HUES64 (cell line): ENCODE results near the gene THBD.

ENCODE experiments used
- H3K27ac ChIP-seq: 2 replicates; pipeline ENCODE4 v1.7.0; 2013; ENCODE audit warnings: low read depth, low read length, inconsistent platforms
- H3K27me3 ChIP-seq: 2 replicates; pipeline ENCODE4 v1.6.1; 2013; ENCODE audit warnings: mild to moderate bottlenecking, low read length; ENCODE audit not compliant: insufficient read depth
- H3K36me3 ChIP-seq: 2 replicates; pipeline ENCODE4 v1.6.1; 2013; ENCODE audit warnings: mild to moderate bottlenecking, low read length; ENCODE audit not compliant: insufficient read depth
- H3K4me1 ChIP-seq: 2 replicates; pipeline ENCODE4 v1.6.1; 2013; ENCODE audit warnings: mild to moderate bottlenecking, low read length, moderate library complexity; ENCODE audit not compliant: insufficient read depth
- H3K4me3 ChIP-seq: 2 replicates; pipeline ENCODE4 v1.5.1; 2013; ENCODE audit warnings: mild to moderate bottlenecking, low read length, moderate library complexity
- H3K9ac ChIP-seq: 2 replicates; pipeline ENCODE4 v1.6.1; 2013; ENCODE audit warnings: mild to moderate bottlenecking, low read depth, low read length
- H3K9me3 ChIP-seq: 2 replicates; pipeline ENCODE4 v1.6.1; 2013; ENCODE audit warnings: low read depth, low read length; ENCODE audit not compliant: insufficient read depth
- WGBS: fragments of 150-250, 120-280 bp; methylation state at CpG from one replicate; pipeline ENCODE4 v1.1.7; 2013; ENCODE audit warnings: missing lambda C conversion rate; 5-methylcytosine and 5-hydroxymethylcytosine counted together

The THBD gene

DNA sequence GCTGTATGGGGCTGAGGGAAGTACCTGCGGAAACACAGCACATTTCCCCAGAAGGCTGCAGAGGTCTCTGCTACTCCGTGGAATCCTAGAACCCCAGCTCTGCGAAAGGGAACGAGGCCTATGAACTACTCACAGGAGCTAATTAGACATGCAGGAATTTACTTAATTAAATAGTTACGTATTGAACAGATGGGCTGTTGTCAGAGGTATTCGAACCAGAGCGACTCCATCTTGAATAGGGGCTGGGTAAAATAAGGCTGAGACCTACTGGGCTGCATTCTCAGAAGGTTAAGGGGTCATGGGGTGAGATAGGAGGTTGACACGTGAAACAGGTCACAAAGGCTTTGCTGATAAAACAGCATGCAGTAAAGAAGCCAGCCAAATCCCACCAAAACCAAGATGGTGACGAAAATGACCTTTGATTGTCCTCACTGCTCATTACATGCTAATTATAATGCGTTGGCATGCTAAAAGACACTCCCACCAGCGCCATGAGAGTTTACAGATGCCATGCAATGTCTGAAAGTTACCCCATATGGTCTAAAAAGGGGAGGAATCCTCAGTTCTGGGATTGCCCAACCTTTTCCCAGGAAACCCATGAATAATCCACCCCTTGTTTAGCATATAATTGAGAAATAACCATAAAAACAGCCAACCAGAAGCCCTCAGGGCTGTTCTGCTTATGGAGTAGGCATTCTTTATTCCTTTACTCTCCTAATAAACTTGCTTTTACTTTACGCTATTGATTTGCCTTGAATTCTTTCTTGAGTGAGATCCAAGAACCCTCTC lies 29.0 kb downstream of the THBD start:
- Histone ChIP-seq H3K4me3 (no peak overlapping the region), H3K36me3 (no peaks in the 10 kb centered on the region), H3K9me3 (no peaks in the 10 kb centered on the region), H3K27me3 (no peaks in the 10 kb centered on the region), H3K4me1 (no peaks in the 10 kb centered on the region), H3K27ac (no peak overlapping the region), H3K9ac (no peak overlapping the region)
- 87% methylated on average over 12 of the region's 12 CpGs for WGBS

DNA sequence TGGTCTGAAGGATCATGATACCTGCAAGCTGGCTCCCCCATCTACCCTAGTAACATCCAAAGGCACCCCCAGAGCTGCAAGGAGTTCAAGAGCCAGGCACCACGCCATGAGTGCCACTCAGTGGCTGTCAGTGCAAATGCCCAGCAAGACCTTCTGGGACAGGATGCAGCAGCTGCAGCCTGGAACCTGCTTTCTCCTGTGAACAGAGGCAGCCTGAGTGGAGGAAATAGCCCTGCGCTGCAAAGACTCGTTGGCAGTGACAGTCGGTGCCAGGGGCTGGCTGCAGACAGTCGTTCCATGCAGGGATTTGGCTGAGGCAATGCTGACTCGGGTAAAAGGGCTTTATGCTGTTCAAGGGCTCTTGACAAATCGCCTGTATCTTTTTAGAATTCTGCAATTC lies 30.1 kb downstream of the THBD start:
- Histone ChIP-seq H3K9me3 (0 out of 2 replicates have a peak, but pooled peaks cover 2% of the 10 kb centered on the region), H3K27me3 (no peaks in the 10 kb centered on the region), H3K9ac (no peak overlapping the region), H3K4me1 (no peaks in the 10 kb centered on the region), H3K27ac (no peak overlapping the region), H3K4me3 (no peak overlapping the region), H3K36me3 (no peaks in the 10 kb centered on the region)
- 91% methylated on average over 7 of the region's 7 CpGs for WGBS

DNA sequence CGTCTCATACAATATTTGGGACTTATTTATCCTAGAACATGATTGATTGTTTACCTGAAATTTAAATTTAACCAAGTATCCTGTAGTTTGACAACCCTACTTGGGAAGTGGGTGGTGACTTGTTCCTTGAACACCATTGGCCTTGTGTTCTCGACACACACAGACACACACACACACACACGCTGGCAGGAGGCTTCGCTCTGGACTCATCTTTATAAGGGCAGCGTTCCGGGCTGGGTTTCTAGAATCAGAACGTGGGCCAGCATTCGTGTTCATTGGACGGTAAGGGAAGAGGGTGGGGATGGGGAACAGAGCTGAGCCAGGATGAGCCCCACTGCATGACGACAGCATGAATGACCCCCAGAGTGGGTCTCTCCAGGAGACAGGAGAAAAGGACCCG lies 30.5 kb downstream of the THBD start:
- Histone ChIP-seq H3K9ac (no peak overlapping the region), H3K4me1 (no peaks in the 10 kb centered on the region), H3K27me3 (no peaks in the 10 kb centered on the region), H3K36me3 (no peaks in the 10 kb centered on the region), H3K4me3 (no peak overlapping the region), H3K27ac (no peak overlapping the region), H3K9me3 (0 out of 2 replicates have a peak, but pooled peaks cover 2% of the 10 kb centered on the region)
- WGBS, result 92% methylated on average over 10 of the region's 11 CpGs

DNA sequence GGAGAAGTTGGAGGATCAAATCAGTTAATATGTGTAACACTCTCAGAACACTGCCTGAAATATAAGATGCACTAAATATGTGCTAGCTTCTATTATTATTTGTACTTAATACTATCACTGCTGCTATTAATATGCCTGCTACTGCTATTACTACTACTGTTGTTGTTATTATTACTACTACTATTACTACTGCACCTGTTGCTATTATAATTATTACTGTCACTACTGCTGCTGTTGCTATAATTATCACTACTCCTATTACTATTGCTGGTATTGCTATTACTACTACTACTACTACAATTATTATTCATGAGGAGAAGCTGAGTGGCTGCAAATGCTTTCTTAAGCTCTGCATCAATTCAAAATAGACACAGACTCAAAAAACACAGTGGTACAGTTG lies 31.0 kb downstream of the THBD start:
- Histone ChIP-seq H3K4me3 (no peak overlapping the region), H3K36me3 (no peaks in the 10 kb centered on the region), H3K27ac (no peak overlapping the region), H3K27me3 (no peaks in the 10 kb centered on the region), H3K9ac (no peak overlapping the region), H3K9me3 (0 out of 2 replicates have a peak, but pooled peaks cover 2% of the 10 kb centered on the region), H3K4me1 (no peaks in the 10 kb centered on the region)

DNA sequence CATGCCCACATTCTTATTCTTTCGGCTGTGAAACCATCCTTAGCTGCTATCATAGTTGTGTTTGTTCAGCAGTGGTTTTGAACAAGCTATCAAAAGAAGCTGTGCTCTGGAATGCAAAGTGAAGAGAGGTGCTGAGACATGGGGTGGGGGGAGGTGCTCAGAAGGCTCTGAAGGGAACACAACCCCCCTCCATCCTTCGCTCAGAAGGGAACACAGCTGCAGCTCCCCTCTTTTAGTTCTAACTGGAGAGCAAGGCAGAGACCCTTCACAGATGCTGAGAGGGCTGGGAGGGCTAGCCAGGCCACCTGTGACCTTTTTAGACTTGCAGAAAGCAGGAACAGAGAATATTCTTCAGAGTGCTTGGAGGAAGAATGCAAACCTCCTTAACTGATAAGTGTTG lies 32.0 kb downstream of the THBD start:
- 86% methylated on average over 2 of the region's 2 CpGs for WGBS
- Histone ChIP-seq H3K9ac (no peak overlapping the region), H3K4me3 (no peak overlapping the region), H3K27me3 (no peaks in the 10 kb centered on the region), H3K4me1 (no peaks in the 10 kb centered on the region), H3K36me3 (no peaks in the 10 kb centered on the region), H3K27ac (no peak overlapping the region), H3K9me3 (0 out of 2 replicates have a peak, but pooled peaks cover 2% of the 10 kb centered on the region)

DNA sequence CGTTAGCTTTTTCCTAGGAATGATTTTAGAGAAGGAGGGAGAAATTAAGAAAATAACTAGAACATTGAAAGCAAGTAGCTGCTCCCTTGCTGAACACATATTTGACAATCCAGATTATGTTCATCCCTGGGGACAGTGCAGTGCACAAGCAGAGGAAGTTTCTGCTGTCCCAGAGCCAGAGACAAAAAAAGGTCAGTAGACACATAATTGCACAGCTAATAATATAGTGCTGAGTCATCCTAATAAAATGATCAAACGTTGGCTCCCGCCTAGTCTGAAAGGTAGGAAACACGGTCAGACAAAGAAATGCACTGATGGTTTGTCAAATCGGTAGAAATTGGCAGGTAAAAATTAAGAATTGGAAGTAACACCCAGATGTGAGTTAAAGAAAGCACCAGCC lies 36.0 kb downstream of the THBD start:
- Histone ChIP-seq H3K9me3 (0 out of 2 replicates have a peak, but pooled peaks cover 2% of the 10 kb centered on the region), H3K27ac (no peak overlapping the region), H3K27me3 (no peaks in the 10 kb centered on the region), H3K36me3 (no peaks in the 10 kb centered on the region), H3K9ac (no peak overlapping the region), H3K4me3 (no peak overlapping the region), H3K4me1 (no peaks in the 10 kb centered on the region)
- WGBS, result 91% methylated on average over 4 of the region's 5 CpGs

DNA sequence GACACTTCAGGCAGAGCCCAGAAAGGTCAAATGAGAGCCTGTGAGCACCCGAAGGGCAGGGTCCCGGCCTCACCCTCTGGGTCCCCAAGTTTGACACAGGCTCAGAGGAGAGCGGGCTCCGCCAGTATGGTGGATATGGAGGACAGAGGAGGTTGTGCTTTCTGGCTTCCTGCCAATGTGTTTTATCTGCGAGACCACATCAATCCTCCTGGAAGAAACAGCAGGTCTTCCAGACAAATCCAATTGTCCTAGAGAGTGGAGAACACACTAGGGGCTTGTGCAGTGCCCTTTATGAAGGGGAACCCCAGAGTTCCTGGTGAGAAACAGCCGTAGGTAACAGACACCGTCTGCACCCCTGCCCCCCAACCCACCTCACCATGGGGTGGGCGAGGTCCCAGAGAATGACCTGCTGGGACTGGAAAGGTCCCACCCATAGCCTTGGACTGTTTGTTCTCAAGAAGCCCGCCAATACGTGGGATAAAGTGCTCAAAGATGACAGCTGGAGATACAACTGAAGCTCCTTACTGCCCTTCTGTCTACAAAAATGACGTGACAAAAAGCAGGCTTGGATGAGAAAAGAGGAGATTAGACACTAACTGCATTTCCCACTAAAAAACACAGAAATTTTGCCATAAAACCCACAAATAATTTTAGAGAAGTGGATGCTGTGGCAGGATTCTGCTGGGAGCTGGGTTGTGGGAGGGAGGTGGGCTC lies 38.3 kb downstream of the THBD start:
- H3K27ac ChIP-seq, result no peak overlapping the region
- no peak overlapping the region for H3K4me3 ChIP-seq
- H3K9me3 ChIP-seq, result 0 out of 2 replicates have a peak, but pooled peaks cover 2% of the 10 kb centered on the region
- no peaks in the 10 kb centered on the region for H3K27me3 ChIP-seq
- WGBS, result 92% methylated on average over 11 of the region's 11 CpGs
- H3K4me1 ChIP-seq, result peaks cover 8% of the 10 kb centered on the region
- H3K36me3 ChIP-seq, result no peaks in the 10 kb centered on the region
- no peak overlapping the region for H3K9ac ChIP-seq

DNA sequence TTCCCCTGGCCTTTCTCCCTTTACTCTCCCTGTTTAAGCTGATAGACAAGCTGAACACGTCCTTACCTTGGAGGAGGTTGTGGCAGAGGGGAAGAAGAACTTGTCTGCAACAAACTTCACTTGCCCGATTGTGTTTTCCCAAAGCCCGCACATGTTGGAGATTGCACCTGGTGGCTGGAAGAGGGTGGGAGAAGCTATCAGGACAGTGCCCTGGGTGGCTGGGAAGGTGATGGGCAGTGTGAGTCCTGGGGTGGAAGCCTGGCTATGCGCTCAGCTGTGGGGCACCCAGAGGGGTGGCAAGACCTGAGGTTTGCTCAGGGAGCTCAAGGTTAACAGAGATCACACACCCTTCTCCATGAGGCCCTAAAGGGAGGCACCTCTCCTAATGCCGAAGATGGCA lies 39.4 kb downstream of the THBD start:
- no peak overlapping the region for H3K9ac ChIP-seq
- 0 out of 2 replicates have a peak, but pooled peaks cover 2% of the 10 kb centered on the region for H3K9me3 ChIP-seq
- no peak overlapping the region for H3K4me3 ChIP-seq
- no peak overlapping the region for H3K27ac ChIP-seq
- no peaks in the 10 kb centered on the region for H3K36me3 ChIP-seq
- 92% methylated on average over 4 of the region's 5 CpGs for WGBS
- H3K27me3 ChIP-seq, result no peaks in the 10 kb centered on the region
- peaks cover 8% of the 10 kb centered on the region for H3K4me1 ChIP-seq

DNA sequence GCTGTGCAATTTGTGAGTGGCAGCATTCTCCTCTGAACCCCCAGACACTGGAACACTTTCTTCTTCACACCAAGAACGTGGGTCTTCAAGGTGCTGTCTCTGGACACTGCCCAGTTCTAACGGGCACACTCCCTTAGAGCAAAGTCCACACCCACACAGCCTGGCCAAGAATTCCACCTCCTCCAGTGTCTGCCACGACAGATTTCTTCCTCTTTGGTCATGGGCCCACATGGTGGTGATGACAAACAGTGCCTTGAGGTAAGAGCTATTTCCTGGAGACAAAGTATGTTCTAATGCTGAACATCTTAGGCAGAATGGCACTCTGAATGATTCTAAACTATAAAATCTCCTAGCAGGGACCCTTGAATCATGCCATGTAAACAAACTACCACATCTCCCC lies 39.8 kb downstream of the THBD start:
- Histone ChIP-seq H3K9ac (no peak overlapping the region), H3K36me3 (no peaks in the 10 kb centered on the region), H3K4me3 (no peak overlapping the region), H3K4me1 (peaks cover 8% of the 10 kb centered on the region), H3K9me3 (no peaks in the 10 kb centered on the region), H3K27me3 (no peaks in the 10 kb centered on the region), H3K27ac (no peak overlapping the region)
- WGBS, result 91% methylated on average over 3 of the region's 3 CpGs

DNA sequence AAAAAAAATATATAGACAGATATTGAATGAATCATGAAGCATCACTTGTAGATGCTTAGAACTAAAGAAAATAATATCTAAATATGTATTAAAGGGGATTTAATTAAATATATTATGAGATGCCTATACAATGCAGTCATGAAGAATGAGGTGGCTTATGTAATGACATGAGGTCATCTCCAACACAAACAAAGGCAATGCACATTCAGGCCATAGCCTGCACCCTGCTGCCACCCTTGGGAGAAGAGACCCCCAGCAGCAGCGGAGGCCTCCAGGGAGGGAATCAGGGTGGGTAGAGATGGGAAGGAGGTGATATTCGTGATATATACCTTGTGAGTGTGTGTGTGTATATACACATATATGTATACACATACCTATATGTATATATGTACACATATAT lies 40.8 kb downstream of the THBD start:
- H3K9ac ChIP-seq, result no peak overlapping the region
- peaks cover 8% of the 10 kb centered on the region for H3K4me1 ChIP-seq
- no peaks in the 10 kb centered on the region for H3K36me3 ChIP-seq
- H3K27me3 ChIP-seq, result no peaks in the 10 kb centered on the region
- no peaks in the 10 kb centered on the region for H3K9me3 ChIP-seq
- no peak overlapping the region for H3K4me3 ChIP-seq
- no peak overlapping the region for H3K27ac ChIP-seq
- 100% methylated on average over 1 of the region's 2 CpGs for WGBS

DNA sequence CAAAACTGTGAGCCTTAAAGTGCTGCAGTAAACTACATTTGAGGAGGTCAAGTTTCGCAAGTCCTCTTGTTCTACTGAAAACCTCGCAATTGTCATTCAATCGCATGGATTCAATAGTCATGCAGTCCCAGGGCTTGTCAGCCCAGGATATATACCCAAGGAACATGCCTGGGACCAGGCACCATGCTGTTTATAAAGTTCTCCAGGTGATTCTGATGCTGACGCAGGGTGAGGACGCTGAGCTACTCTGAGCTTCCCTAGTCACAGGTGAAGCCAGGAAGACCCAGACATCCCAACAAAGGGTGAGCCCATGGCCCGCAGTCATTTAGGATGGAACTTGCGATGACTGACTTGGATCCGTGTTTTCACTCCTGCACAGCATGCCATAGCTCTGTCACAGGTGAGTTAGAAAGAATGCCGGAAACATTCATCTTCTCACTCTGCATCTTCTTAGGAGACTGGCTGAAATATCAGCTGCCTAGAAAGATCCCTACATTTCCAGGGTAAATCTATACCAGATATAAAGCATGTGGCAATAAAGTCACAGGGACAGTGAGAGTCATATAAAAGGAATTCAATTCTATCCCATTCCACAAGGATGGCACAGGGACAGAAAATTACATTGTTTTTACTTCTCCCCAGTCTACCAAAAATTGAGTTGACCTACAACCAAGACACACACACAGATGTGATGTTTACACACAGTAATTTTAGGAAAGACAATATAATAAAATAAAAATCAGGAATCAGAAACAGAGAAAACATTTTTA lies 41.4 kb downstream of the THBD start:
- H3K9me3 ChIP-seq, result no peaks in the 10 kb centered on the region
- H3K27me3 ChIP-seq, result no peaks in the 10 kb centered on the region
- H3K4me3 ChIP-seq, result no peak overlapping the region
- 88% methylated on average over 9 of the region's 9 CpGs for WGBS
- no peaks in the 10 kb centered on the region for H3K36me3 ChIP-seq
- H3K9ac ChIP-seq, result no peak overlapping the region
- H3K4me1 ChIP-seq, result peaks cover 8% of the 10 kb centered on the region
- H3K27ac ChIP-seq, result no peak overlapping the region
